Measurements from ENCODE around the gene SLC2A6.

DNA sequence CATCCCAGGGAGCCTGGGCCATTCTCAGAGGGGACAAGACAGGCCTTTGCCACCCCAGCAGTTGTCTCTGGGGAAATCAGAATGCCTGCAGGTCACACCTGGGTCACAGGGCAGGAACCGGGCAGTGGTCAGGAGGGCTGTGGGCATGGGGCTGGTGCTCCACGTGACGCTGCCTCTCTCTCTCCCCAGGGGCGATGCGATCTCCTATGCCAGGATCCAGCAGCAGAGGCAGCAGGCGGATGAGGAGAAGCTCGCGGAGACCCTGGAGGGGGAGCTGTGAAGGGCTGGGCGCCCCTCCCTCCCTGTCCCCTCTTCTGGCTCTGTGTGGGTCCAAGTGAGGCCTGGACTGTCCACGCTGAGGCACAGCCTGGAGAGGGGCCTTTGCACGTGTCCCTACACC is 10.5 kb downstream of the SLC2A6 start:
- TF ChIP-seq, protein P1, sequence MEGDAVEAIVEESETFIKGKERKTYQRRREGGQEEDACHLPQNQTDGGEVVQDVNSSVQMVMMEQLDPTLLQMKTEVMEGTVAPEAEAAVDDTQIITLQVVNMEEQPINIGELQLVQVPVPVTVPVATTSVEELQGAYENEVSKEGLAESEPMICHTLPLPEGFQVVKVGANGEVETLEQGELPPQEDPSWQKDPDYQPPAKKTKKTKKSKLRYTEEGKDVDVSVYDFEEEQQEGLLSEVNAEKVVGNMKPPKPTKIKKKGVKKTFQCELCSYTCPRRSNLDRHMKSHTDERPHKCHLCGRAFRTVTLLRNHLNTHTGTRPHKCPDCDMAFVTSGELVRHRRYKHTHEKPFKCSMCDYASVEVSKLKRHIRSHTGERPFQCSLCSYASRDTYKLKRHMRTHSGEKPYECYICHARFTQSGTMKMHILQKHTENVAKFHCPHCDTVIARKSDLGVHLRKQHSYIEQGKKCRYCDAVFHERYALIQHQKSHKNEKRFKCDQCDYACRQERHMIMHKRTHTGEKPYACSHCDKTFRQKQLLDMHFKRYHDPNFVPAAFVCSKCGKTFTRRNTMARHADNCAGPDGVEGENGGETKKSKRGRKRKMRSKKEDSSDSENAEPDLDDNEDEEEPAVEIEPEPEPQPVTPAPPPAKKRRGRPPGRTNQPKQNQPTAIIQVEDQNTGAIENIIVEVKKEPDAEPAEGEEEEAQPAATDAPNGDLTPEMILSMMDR (IDR thresholded peaks at IDR 0.05; ENCODE audit: low read depth, low read length): no peak
- TF ChIP-seq, protein P2, sequence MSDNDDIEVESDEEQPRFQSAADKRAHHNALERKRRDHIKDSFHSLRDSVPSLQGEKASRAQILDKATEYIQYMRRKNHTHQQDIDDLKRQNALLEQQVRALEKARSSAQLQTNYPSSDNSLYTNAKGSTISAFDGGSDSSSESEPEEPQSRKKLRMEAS (IDR thresholded peaks at IDR 0.05; ENCODE audit: low read depth, low read length): no peak
- TF ChIP-seq POLR2A (IDR thresholded peaks at IDR 0.05; ENCODE audit: extremely low read depth, insufficient read length) (no peak), MYC (IDR thresholded peaks at IDR 0.05; ENCODE audit: low read depth, low read length) (no peak)
